Colonic mucosa (tissue), 4 donors: ENCODE results near the gene PCLO. TPM values are rescaled to one million over a fixed set of nuclear protein-coding genes. Genes with fewer than 3 reads are reported as not detected.

Source experiments
- DNase-seq: peaks from one replicate; pipeline ENCODE4 v3.0.0-alpha.2; 2020
- H3K27ac ChIP-seq: fragments of 200-600 bp; one replicate; pipeline ENCODE4 v1.8.0; 2021
- H3K27me3 ChIP-seq: fragments of 200-600 bp; one replicate; pipeline ENCODE4 v1.8.0; 2021
- H3K36me3 ChIP-seq: fragments of 200-600 bp; one replicate; pipeline ENCODE4 v1.8.0; 2021
- H3K4me1 ChIP-seq: fragments of 200-600 bp; one replicate; pipeline ENCODE4 v1.8.0; 2021; ENCODE audit warnings: mild to moderate bottlenecking
- H3K4me3 ChIP-seq: fragments of 200-600 bp; one replicate; pipeline ENCODE4 v1.8.0; 2021
- H3K9ac ChIP-seq, 2 donors: one replicate each; pipeline ENCODE4 v1.7.0; 2013; ENCODE audit warnings: control low read depth in 2 of 2, low read depth in 2 of 2, low read length in 2 of 2
- H3K9me3 ChIP-seq: fragments of 200-600 bp; one replicate; pipeline ENCODE4 v1.8.0; 2021
- intact Hi-C: fragments of 100-400 bp; cut with DNase I; formaldehyde crosslinking; loops from one replicate; pipeline ENCODE4 v1.14.1; 2022
- total RNA-seq, 2 donors: library from RNA; stranded (reverse); fragmentation: NEBNext Ultra II Directional in 1 of 2; extraction: Animal tissue kit (Norgen Biotek cat#: 25700) in 1 of 2; gene quantifications; one replicate each; pipeline ENCODE4 v1.2.1, GENCODE V29; 2021
- TF ChIP-seq, protein P1 (sequence below): fragments of 200-600 bp; IDR thresholded peaks from one replicate; pipeline ENCODE4 v1.8.0; 2022; ENCODE audit warnings: antibody characterized with exemption, mild to moderate bottlenecking
- donor health status: healthy.
- donor health status: DM: no; HTN: no; CAD: no.
- donor health status: DM: no; HTN: no; CAD: no.

PCLO gene
- total RNA-seq, 2 donors from 2014 or later, result 6.9 to 8.8 TPM

DNA sequence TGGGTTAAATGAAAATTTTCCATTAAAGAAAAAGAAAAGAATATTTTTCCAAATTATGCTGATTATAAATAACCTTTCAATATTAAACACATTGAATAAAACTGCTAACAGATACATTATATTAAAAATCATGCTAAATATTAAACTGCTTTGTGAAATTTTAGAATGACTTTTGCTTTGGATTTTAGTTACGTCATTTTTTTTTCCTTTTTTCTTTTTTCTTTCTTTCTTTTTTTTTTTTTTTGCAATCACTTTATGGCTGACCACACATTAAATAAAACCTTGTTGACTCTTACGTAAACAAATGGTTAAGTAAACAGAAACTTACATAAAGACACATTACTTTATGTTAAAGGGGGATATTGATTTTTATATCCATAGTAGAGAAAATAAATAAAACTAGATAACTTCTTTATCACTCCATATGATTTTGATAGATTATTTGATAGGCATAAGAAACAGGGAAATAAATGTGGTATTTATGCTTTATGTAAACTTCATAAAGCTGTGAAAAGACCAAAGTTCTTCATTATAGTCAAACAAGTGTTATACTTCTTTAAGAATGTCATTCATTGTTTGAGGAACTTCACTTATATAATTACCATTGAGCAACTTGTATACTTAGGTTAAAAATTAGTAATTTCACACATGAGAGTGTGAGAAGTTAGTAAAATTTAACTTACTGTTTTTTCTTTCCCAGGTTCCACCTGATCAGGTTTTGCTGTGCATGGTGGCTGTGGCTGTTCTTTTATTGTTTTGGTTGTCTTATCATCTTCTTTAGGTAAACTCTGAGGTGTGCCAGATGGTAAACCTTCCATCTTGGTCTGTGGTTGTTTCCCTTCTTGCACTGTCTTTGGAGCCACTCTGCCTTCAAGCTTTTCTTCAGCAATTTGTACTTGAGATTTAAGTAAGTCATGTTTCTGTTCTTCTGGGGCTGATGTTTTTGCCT lies 197.3 kb downstream of the PCLO start:
- intact Hi-C loops, result no loop called here
- DNase-seq, result no peak

DNA sequence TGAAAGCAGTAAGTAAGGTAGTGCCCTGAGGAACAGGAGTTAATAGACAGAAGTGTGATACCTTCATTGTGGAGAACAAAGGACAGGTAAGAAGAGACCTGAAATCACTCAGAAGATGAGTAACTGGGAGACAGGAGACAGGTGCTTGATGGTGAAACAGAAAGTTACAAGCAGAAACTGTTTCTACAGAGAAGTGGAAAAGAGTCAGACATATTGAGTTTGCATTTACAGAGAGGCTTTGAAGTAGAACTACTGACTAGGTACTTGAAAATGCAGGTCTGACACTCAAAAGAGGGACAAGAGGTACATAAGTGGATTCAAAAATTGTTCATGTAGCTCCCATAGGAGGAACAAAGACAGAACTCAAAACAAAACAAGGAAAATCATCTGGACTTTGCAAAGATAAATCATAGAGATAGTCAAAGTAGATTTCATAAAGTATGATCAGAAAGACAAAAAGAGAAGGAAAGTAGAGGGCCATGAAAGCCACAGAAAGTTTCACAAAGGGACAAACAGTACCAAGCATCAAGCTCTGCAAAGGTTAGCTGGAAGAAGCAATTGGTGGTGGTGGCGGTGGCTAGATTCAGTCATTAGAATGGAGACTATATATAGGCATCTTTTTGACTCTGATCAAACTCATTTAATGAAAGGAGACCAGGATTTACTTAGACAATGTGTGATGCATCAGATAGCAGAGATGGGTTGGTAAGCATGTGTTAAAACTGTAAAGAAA lies 198.4 kb downstream of the PCLO start:
- DNase-seq, result no peak
- intact Hi-C loops, result no loop called here
- no peaks in the 10 kb centered on the region for H3K36me3 ChIP-seq
- no peaks in the 10 kb centered on the region for H3K27me3 ChIP-seq
- no peaks in the 10 kb centered on the region for H3K9me3 ChIP-seq
- H3K9ac ChIP-seq, result no peak overlapping the region
- TF ChIP-seq, protein P1, sequence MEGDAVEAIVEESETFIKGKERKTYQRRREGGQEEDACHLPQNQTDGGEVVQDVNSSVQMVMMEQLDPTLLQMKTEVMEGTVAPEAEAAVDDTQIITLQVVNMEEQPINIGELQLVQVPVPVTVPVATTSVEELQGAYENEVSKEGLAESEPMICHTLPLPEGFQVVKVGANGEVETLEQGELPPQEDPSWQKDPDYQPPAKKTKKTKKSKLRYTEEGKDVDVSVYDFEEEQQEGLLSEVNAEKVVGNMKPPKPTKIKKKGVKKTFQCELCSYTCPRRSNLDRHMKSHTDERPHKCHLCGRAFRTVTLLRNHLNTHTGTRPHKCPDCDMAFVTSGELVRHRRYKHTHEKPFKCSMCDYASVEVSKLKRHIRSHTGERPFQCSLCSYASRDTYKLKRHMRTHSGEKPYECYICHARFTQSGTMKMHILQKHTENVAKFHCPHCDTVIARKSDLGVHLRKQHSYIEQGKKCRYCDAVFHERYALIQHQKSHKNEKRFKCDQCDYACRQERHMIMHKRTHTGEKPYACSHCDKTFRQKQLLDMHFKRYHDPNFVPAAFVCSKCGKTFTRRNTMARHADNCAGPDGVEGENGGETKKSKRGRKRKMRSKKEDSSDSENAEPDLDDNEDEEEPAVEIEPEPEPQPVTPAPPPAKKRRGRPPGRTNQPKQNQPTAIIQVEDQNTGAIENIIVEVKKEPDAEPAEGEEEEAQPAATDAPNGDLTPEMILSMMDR, result no peak
- H3K27ac ChIP-seq, result no peak overlapping the region
- no peak overlapping the region for H3K4me3 ChIP-seq
- no peaks in the 10 kb centered on the region for H3K4me1 ChIP-seq

More for the DNA sequence above, 197.3 kb downstream of the PCLO start:
- TF ChIP-seq, protein P1, result no peak
- no peak overlapping the region for H3K27ac ChIP-seq
- no peak overlapping the region for H3K9ac ChIP-seq
- H3K36me3 ChIP-seq, result no peaks in the 10 kb centered on the region
- H3K4me3 ChIP-seq, result no peak overlapping the region
- H3K9me3 ChIP-seq, result no peaks in the 10 kb centered on the region
- no peaks in the 10 kb centered on the region for H3K27me3 ChIP-seq
- H3K4me1 ChIP-seq, result no peaks in the 10 kb centered on the region

DNA sequence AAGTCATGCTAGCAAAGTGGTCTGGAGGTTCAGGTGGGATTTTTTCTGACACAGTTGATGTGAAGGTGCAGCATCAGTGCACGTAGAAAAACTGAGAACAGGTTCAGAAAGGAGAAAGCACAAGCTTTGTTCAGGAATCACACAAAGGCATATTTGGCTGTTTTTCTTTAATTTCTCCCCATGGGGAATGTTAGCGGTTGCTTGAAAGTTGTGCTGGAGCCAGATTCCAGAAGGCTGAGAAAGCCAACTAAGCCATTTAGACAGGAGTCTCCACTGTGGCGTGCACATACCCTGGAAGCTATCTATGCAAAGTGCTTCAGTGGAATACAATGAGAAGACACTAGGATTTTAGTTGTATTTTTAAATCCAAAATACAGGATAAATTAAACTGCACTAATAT lies 201.4 kb downstream of the PCLO start:
- Histone ChIP-seq H3K27me3 (no peaks in the 10 kb centered on the region), H3K27ac (no peak overlapping the region), H3K4me3 (no peak overlapping the region), H3K4me1 (no peaks in the 10 kb centered on the region), H3K9me3 (no peaks in the 10 kb centered on the region), H3K36me3 (no peaks in the 10 kb centered on the region), H3K9ac (no peak overlapping the region)
- TF ChIP-seq, protein P1, result no peak
- intact Hi-C loops, result no loop called here
- no peak for DNase-seq

DNA sequence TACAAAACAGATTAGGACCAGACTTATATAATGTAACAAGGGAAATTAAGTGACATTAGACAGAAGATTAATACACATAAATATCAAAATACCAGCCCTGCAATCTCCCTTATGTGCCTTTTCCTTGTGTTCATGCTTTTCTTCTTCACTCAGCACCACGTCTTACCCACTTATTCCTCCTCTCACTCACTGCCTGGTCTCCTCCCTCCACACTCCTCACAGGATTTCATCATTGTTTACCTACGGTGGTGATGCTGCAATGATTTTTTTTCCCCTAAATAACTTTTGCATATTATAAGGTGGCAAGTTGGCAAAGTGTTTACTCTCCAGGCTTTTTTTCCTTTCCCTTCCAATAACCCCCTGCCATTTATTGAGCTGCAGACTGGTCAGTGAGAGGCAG lies 203.2 kb downstream of the PCLO start:
- H3K9me3 ChIP-seq, result no peaks in the 10 kb centered on the region
- no peaks in the 10 kb centered on the region for H3K27me3 ChIP-seq
- no peak for DNase-seq
- no peak overlapping the region for H3K4me3 ChIP-seq
- no peaks in the 10 kb centered on the region for H3K36me3 ChIP-seq
- H3K27ac ChIP-seq, result no peak overlapping the region
- intact Hi-C loops, result no loop called here
- H3K4me1 ChIP-seq, result no peaks in the 10 kb centered on the region
- H3K9ac ChIP-seq, result no peak overlapping the region
- TF ChIP-seq, protein P1, result no peak

DNA sequence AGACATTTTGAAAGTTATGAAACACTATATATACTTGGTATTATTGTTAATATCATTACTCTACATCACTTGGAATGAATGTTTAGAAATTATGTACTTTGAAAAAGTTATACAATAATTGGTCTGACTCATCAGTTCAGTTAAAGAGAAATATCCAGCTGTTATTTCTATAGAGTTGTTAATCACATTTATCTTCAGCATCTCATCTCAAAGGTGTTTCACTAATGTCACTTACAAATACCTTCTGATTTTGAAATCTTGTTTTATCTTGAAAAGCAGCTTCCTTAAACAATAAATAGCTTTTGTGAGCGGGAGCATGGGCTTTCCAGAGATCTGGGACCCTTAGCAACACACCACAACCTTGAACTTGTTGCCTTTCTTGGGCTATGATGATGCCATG lies 205.2 kb downstream of the PCLO start:
- TF ChIP-seq, protein P1, result no peak
- intact Hi-C loops, result no loop called here

More for the DNA sequence above, 205.2 kb downstream of the PCLO start:
- no peak overlapping the region for H3K4me3 ChIP-seq
- H3K9ac ChIP-seq, result no peak overlapping the region
- no peaks in the 10 kb centered on the region for H3K9me3 ChIP-seq
- no peaks in the 10 kb centered on the region for H3K36me3 ChIP-seq
- no peaks in the 10 kb centered on the region for H3K27me3 ChIP-seq
- DNase-seq, result no peak
- no peaks in the 10 kb centered on the region for H3K4me1 ChIP-seq
- no peak overlapping the region for H3K27ac ChIP-seq
